Measurements from ENCODE around the gene C1QTNF8.

The C1QTNF8 gene

GRCh38 chr16:1040346-1040745 is 55.7 kb downstream of the C1QTNF8 start:
- no peak for DNase-seq

- DNase-seq = no peak
Observed at GRCh38 chr16:1039762-1040161, 56.3 kb downstream of the C1QTNF8 start.

DNA sequence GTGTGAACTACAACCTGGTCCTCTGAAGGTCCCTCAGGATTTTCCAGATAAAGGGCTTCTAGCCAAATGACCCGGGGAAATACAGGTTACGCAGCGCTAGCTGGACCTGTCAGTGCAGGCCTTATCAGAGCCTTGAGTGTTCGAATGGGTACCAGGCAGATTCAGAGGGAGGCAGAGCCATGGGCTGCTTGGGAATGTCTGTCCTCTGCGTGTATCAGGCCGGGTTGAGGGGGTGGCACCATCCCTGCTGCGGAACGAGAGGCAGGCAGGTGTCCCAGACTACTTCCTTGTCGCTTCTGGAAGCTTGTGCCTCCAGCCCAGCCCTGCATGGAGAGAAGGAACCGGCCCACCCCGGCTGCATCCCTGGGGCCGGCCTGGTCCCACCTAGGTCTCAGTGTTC is 57.1 kb downstream of the C1QTNF8 start:
- DNase-seq = no peak
